ENCODE data around the gene FBH1.

Gene FBH1

DNA sequence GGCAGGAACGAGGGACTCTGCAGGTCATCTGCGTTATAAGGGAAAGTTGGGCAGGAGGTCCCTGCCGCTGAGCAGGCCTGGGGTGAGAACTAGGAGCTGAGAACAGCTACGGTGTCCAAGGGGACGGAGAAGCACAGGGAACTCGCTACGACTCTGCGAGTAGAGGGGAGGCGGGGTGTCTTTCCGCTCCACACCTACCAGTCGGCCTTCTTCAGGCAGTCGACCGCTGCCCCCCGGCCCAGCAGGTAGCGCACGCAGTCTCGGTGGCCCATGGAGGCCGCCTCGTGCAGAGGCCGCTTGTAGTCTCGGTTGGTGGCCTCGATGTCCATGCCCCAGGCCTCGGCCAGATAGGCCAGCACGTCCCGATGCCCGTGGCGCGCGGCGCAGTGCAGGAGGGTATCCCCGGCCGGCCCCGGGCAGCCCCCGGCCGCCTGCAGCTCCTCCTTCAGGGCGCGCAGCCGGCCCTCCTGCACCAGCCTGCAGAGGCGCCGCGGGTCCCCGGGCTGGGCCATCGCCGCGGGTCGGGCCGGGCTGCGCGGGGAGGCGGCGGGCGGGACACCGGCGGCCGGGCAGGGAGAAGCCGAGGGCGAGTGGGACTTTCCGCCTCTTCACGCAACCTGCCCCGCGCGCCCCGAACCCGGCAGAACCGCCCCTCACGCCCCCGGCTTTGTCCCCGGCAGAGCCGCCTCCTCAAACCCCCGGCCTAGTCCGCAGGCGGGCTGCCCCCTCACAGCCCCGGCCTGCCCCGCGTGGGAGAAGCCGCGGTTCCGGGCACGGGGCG lies 1.0 kb upstream of the FBH1 start:
- peaks cover 4% of the 10 kb centered on the region; the same call in 1 of the 2 replicates for H4K20me1 ChIP-seq (ENCODE audit: control insufficient read depth, insufficient read depth, low read depth, low read length)
- peak overlapping the region; percentile 24; the same call in 1 of the 2 replicates for H3K27ac ChIP-seq (ENCODE audit: low read depth, low read length)
- H3K4me2 ChIP-seq (ENCODE audit: low read length): peak overlapping the region; percentile 87
- no peaks in the 10 kb centered on the region for H3K9me2 ChIP-seq (replicated peaks; ENCODE audit: control insufficient read depth, low read length)
- H3K9me3 ChIP-seq (ENCODE audit: control insufficient read depth, insufficient read depth, low read length): no peaks in the 10 kb centered on the region
- peaks cover 31% of the 10 kb centered on the region for H3K4me1 ChIP-seq (ENCODE audit: control insufficient read depth, low read length)
- H3F3A ChIP-seq (ENCODE audit: control insufficient read depth, insufficient read depth): no peaks in the 10 kb centered on the region
- peaks cover 64% of the 10 kb centered on the region for H3K79me2 ChIP-seq (ENCODE audit: control insufficient read depth, low read length)
- H3K36me3 ChIP-seq (ENCODE audit: control insufficient read depth, low read length): peaks cover 53% of the 10 kb centered on the region
- TF ChIP-seq, protein P1, sequence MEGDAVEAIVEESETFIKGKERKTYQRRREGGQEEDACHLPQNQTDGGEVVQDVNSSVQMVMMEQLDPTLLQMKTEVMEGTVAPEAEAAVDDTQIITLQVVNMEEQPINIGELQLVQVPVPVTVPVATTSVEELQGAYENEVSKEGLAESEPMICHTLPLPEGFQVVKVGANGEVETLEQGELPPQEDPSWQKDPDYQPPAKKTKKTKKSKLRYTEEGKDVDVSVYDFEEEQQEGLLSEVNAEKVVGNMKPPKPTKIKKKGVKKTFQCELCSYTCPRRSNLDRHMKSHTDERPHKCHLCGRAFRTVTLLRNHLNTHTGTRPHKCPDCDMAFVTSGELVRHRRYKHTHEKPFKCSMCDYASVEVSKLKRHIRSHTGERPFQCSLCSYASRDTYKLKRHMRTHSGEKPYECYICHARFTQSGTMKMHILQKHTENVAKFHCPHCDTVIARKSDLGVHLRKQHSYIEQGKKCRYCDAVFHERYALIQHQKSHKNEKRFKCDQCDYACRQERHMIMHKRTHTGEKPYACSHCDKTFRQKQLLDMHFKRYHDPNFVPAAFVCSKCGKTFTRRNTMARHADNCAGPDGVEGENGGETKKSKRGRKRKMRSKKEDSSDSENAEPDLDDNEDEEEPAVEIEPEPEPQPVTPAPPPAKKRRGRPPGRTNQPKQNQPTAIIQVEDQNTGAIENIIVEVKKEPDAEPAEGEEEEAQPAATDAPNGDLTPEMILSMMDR (IDR thresholded peaks at IDR 0.05; ENCODE audit: low read depth, low read length, poor library complexity, severe bottlenecking): peak; percentile 18
- TF ChIP-seq EZH2phosphoT487 (IDR thresholded peaks at IDR 0.05; ENCODE audit: borderline replicate concordance, low read length): no peak
- H3K4me3 ChIP-seq (ENCODE audit: low read length): peak overlapping the region; percentile 82
- no peaks in the 10 kb centered on the region for H3K27me3 ChIP-seq (ENCODE audit: control insufficient read depth, low read length)

DNA sequence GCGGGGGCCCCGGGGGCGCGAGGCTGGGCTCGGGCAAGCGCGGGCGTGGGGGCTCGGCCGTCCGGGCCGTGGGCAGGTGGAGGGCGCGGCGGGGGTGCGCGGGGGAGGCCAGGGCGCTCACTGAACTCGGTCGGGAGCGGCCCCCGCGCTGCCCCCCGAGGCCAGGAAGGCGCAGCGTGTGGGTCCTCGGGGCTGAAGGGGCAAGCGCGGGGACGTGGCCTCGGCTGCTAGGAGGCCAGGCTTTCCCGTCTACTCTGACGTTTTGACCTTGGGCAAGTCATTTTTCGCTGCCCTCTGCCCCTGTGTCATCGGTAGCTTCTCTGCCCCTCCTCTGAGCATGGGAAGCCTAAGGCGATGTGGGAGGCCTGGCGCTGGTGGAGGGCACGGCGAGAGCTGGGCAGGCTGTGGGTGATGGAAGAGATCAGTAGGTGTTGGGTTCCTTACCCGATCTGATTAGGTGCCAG lies 441 bp downstream of the FBH1 start:
- Histone ChIP-seq H3K27ac (ENCODE audit: low read depth, low read length) (no peak overlapping the region), H3K4me1 (ENCODE audit: control insufficient read depth, low read length) (peaks cover 32% of the 10 kb centered on the region), H3K79me2 (ENCODE audit: control insufficient read depth, low read length) (peaks cover 69% of the 10 kb centered on the region), H3K36me3 (ENCODE audit: control insufficient read depth, low read length) (peaks cover 57% of the 10 kb centered on the region), H3K27me3 (ENCODE audit: control insufficient read depth, low read length) (no peaks in the 10 kb centered on the region), H4K20me1 (ENCODE audit: control insufficient read depth, insufficient read depth, low read depth, low read length) (peaks cover 4% of the 10 kb centered on the region; the same call in 1 of the 2 replicates), H3F3A (ENCODE audit: control insufficient read depth, insufficient read depth) (no peaks in the 10 kb centered on the region), H3K9me2 (replicated peaks; ENCODE audit: control insufficient read depth, low read length) (no peaks in the 10 kb centered on the region), H3K9me3 (ENCODE audit: control insufficient read depth, insufficient read depth, low read length) (no peaks in the 10 kb centered on the region), H3K4me3 (ENCODE audit: low read length) (peak overlapping the region; percentile 92), H3K4me2 (ENCODE audit: low read length) (peak overlapping the region; percentile 83)
- no peak for TF ChIP-seq EZH2phosphoT487 (IDR thresholded peaks at IDR 0.05; ENCODE audit: borderline replicate concordance, low read length)
- TF ChIP-seq, protein P1 (IDR thresholded peaks at IDR 0.05; ENCODE audit: low read depth, low read length, poor library complexity, severe bottlenecking): no peak

DNA sequence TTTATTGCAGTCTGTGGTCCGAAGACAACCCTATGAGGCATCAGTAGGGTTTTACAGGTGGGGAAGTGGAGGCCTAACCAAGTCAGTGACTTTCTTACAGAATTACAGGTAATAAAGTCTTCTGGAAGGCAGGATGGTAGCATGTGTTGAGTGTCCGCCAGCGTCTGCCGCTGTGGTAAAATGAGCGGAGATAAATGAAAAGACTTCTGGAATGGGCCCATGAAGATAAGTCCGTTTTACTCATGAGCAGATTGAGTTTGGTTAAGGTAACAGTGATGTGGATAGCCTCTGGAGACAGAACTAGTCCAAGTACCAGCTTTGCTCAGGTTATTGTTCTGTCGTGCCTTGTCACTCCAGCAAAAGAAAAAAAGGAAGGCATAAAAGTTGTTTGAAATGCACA lies 966 bp downstream of the FBH1 start:
- Histone ChIP-seq H3K27ac (ENCODE audit: low read depth, low read length) (no peak overlapping the region), H3K27me3 (ENCODE audit: control insufficient read depth, low read length) (no peaks in the 10 kb centered on the region), H3F3A (ENCODE audit: control insufficient read depth, insufficient read depth) (no peaks in the 10 kb centered on the region), H3K4me2 (ENCODE audit: low read length) (peak overlapping the region; percentile 83), H4K20me1 (ENCODE audit: control insufficient read depth, insufficient read depth, low read depth, low read length) (peaks cover 4% of the 10 kb centered on the region; the same call in 1 of the 2 replicates), H3K79me2 (ENCODE audit: control insufficient read depth, low read length) (peaks cover 73% of the 10 kb centered on the region), H3K4me3 (ENCODE audit: low read length) (peak overlapping the region; percentile 92), H3K4me1 (ENCODE audit: control insufficient read depth, low read length) (peaks cover 38% of the 10 kb centered on the region), H3K9me2 (replicated peaks; ENCODE audit: control insufficient read depth, low read length) (no peaks in the 10 kb centered on the region), H3K36me3 (ENCODE audit: control insufficient read depth, low read length) (peaks cover 57% of the 10 kb centered on the region), H3K9me3 (ENCODE audit: control insufficient read depth, insufficient read depth, low read length) (no peaks in the 10 kb centered on the region)
- no peak for TF ChIP-seq EZH2phosphoT487 (IDR thresholded peaks at IDR 0.05; ENCODE audit: borderline replicate concordance, low read length)
- TF ChIP-seq, protein P1 (IDR thresholded peaks at IDR 0.05; ENCODE audit: low read depth, low read length, poor library complexity, severe bottlenecking): no peak

Data from DOHH2 (cell line).